ENCODE data around the gene DBX1.
"Not testable (repeated sequence)": the region's sequence is repeated elsewhere in the genome, so short reads cannot be mapped to it uniquely, and the experiment has no call there.

Gene DBX1, protein sequence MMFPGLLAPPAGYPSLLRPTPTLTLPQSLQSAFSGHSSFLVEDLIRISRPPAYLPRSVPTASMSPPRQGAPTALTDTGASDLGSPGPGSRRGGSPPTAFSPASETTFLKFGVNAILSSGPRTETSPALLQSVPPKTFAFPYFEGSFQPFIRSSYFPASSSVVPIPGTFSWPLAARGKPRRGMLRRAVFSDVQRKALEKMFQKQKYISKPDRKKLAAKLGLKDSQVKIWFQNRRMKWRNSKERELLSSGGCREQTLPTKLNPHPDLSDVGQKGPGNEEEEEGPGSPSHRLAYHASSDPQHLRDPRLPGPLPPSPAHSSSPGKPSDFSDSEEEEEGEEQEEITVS

DNA sequence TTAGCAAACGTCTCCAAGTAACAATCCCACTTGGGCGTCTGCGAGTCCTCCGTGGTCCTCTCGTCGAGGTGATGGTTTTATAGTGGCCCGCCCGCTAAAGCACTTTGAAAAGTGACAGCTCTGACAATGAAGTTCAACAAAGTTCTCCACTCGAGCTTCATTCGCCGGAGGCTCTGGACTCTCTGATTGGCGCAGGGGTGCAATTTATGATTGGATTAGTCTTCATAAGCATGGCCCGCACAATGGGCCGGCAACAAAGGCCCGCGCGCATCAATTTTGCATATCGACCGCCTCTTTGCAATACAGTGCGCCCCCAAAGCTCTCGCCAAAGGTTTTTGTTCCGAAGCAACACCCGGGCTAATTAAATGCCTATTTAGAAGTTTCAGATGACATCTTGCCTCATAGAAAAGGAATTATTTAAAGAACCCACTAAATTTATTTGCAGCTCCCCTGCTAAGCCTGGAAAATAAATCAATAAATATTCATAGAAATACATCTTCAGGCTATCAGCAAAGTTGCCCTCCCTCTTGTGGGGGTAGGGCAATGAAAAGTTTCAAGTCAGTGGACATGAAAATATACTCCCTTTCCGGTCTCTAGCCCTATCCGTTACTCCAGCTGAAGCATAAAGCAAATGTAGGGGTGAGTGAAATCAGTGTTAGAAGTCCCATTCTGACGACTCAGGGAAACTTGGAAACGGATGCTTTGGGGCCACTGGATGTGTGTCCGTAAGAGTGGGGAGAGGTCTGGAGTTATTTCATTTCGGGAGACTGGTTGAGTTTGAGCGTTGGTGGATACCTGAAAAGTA lies at the start of gene DBX1:
TSS of gene DBX1 (minus strand) at position 51 of the 805 bp plus-strand sequence. CDS start 151 bp downstream, outside the sequence.
- no peak for DNase-seq

- no peak for DNase-seq
Observed at GRCh38 chr11:20208622-20209111, 48.4 kb upstream of the DBX1 start.

GRCh38 chr11:20207781-20208621 lies 47.7 kb upstream of the DBX1 start:
- DNase-seq: no peak

DNA sequence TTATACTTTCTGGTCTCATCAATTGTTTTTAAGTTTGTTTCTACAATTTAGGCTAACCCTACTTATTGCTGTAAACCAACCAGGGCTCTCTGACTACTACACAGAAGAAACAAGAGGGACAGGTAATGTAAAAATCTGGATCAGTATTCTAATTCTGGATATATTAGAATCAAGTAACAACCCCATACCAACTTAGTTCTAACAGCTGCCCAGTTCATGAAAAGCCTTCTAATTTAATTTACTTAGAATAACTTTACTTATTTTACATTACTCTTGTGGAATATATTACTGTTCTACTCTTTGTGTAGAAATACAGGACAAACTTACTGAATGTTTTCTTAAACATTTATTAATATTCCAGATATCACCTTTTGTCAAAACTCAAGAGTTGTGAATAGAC lies 45.5 kb upstream of the DBX1 start:
- DNase-seq: no peak

- no peak for DNase-seq
Observed at GRCh38 chr11:20204681-20205080, 44.4 kb upstream of the DBX1 start.

DNA sequence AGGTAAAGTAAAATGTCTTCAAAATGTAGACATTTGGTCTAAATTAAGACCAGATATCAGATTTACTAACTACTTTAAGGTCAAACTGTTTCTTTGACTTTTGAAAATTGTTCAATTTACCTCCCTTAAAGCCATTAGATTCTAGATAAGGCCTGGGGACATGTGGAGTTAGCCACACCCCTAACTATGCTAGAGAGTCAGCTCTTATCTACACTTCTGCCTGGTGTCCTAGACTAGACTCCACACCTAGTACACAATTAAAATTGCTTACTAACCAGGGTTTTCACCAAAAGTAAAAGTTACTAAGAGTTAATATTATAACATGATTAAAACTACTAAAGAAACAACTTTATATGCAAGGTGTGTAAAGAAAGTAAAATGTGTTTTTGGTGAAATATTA lies 43.6 kb upstream of the DBX1 start:
- DNase-seq: no peak

GRCh38 chr11:20201231-20201630 lies 41.0 kb upstream of the DBX1 start:
- DNase-seq: no peak

DNA sequence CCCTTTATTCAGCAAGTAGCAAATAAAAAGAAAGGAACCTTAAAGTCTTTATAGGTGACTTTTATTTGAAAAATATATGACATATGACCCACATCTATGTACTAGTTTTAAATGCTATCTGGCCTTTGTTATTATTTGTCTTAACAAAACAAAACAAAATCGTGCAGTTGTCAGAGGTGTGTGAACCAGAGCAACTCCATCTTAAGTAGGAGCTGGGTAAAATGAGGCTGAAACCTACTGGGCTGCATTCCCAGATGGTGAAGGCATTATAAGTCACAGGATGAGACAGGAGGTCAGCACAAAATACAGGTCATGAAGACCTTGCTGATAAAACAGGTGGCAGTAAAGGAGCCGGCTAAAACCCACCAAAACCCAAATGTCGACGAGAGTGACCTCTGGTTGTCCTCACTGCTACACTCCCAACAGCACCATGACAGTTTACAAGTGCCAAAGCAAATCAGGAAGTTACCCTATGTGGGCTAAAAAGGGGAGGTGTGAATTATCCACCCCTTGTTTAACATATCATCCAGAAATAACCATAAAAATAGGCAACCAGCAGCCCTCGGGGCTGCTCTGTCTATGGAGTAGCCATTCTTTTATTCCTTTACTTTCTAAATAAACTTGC lies 40.2 kb upstream of the DBX1 start:
- DNase-seq: not testable (repeated sequence)

GRCh38 chr11:20197881-20198280 lies 37.6 kb upstream of the DBX1 start:
- no peak for DNase-seq

DNA sequence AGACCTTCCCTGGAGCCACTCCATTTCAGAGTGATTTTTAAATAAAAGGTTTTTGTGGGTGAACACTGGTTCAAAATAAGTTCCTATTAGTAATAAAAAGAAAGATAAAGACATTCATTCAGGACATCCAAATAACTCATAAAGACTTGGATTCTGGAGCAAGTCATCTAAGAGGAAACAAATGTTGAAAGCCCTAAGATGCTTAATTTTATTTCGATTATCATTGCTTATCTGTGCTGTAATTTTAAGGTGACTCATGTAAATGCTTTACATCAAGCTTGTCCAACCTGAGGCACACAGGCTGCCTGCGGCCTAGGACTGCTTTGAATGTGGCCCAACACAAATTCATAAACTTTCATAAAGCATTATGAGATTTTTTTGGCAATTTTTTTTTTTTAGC lies 34.2 kb upstream of the DBX1 start:
- no peak for DNase-seq

- DNase-seq: no peak
Observed at GRCh38 chr11:20193307-20193706, 33.0 kb upstream of the DBX1 start.

GRCh38 chr11:20192641-20193040 lies 32.4 kb upstream of the DBX1 start:
- no peak for DNase-seq

DNA sequence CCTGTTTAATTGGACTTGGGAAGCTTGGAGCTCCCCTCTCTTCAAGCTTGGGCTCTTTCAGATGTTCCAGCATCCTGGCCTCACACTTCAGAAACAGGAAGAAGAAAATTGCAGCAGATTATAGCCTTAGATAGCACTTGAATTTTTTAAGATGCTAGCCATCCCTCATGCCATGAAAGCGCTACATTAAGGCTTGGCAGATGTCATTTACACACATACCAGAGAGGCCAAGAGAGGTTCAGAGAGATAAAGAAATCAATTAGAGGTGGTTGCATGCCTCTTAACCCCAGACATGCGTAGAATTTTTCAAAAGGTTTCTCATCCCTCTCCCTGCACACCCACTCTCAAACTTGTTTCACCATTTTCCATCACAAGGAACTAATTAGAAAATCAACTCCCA lies 31.9 kb upstream of the DBX1 start:
- DNase-seq: no peak

- no peak for DNase-seq
Observed at GRCh38 chr11:20178976-20179375, 18.7 kb upstream of the DBX1 start.

DNA sequence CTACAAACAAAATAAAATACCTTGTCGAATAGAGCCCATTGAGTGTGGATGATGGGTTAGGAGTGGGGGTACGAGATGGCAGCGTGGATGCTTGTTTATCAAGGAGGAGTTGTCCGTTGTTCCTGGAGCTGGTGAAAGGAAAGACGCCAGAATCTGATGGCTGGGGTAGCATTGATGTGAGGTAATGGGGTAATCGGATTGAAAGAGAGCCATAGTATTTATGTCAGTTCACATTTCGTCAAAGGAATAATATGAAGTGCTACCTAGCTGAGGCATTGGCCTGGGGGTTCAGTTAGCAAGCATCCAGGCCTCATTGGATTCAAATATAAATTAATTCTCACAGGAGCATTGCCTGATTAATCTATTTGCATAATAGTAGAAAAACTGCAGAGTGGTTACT lies 16.9 kb upstream of the DBX1 start:
- no peak for DNase-seq

- DNase-seq: no peak
Observed at GRCh38 chr11:20172721-20173447, 12.6 kb upstream of the DBX1 start.

DNA sequence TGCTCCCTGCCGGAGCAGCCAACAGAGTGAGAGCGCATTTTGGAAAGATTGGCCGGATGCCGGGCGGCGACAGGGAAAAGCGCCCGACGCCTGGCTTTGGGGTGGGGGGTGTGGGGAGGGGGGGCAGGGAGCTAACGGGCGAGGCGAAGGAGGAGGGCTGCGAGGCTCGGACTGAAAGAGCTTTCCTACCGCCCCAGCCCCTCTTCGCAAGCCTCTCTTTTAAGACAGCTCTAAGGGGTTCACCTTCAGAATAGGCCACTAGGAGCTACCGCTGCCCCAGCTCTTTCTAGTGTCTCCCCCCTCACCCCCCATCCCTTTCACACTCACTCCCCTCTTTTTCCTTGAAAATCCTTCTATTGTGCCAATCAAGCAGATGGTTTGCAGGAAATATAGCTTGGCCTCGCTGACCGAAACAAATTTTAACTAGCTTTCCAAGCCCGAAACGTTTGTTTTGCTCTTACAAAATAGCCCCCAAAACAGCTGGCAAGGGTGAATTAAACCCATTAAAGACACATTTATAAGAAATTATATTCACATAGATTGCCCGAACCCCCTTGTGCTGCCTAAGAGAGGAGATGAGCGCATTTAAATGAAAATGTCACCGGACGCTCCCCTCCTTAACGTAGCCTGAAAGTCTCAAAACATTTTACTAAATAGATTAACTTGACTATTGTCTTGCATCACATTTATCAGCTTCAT lies 3.7 kb upstream of the DBX1 start:
- DNase-seq: no peak

GRCh38 chr11:20162824-20163782 lies 2.8 kb upstream of the DBX1 start:
- DNase-seq: peak; percentile 43

DNA sequence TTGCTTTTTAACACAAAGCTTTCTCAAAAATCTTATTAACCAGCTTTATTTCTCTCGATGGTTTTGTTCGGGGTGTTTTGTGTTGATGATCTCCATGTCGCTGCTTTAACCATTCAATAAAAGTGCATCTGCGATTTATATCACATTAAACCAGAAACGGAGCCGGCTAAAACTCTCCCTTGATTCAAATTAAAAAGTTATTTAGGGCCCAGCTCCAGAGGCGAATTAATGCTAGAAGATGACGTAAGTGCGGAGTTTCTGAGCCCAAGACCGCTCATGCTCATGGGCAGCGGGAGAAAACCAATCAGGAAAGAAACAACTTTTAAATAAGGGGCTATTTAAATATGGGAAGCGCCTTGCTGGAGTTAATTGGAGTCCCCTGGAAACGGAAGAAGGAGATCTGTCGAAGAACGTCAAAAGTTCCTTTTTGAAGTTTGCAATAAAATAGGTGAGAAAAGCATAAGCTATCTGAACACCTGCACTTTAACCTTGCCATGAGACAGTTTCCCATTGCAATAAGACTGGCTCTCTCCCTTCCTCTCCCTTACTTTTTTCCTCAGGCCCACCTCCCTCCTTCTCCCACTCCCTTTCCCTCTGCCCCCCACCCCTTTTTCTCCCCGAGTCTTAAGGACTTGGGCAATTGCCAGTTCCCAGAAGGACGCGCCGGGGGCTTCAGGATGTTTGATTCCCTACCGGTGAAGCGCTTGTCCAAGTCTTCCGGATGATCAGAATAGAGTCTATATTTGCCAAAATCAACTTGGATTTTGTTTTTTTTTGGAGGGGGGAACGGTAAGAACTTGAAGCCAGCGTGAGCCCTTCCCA lies 1.9 kb upstream of the DBX1 start:
- DNase-seq: no peak
